ENCODE measurements around the gene MAP7D1.

DNA sequence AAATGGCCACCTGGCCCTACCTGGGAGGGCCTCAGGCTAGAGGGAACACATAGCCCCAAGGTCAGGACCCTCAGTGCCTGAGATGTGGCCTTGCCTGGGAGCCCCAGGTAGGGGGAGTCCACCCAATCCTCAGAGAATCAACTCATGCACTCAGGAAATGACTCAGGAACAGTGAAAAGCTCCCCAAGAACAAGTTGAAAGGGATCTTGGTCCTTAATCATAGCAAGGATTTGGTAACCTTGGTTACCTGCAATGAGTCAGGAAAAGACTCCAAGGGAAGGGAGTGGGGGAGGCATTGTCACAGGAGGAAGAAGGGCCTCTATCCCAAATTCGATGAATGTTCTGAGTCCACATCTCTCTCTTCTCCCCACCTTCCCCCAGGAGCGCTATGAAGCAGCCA, 17.0 kb downstream of the MAP7D1 start:
- TF ChIP-seq, protein P1, sequence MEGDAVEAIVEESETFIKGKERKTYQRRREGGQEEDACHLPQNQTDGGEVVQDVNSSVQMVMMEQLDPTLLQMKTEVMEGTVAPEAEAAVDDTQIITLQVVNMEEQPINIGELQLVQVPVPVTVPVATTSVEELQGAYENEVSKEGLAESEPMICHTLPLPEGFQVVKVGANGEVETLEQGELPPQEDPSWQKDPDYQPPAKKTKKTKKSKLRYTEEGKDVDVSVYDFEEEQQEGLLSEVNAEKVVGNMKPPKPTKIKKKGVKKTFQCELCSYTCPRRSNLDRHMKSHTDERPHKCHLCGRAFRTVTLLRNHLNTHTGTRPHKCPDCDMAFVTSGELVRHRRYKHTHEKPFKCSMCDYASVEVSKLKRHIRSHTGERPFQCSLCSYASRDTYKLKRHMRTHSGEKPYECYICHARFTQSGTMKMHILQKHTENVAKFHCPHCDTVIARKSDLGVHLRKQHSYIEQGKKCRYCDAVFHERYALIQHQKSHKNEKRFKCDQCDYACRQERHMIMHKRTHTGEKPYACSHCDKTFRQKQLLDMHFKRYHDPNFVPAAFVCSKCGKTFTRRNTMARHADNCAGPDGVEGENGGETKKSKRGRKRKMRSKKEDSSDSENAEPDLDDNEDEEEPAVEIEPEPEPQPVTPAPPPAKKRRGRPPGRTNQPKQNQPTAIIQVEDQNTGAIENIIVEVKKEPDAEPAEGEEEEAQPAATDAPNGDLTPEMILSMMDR (IDR thresholded peaks at IDR 0.05; ENCODE audit: low read depth, low read length) = no peak
- TF ChIP-seq POLR2A (IDR thresholded peaks at IDR 0.05; ENCODE audit: extremely low read depth, insufficient read length) (no peak), MYC (IDR thresholded peaks at IDR 0.05; ENCODE audit: low read depth, low read length) (no peak)
